Large intestine (tissue), 3 donors: Measurements from ENCODE around the gene HIVEP1. TPM values are rescaled to one million over a fixed set of nuclear protein-coding genes. Genes with fewer than 3 reads are reported as not detected.

Experiments used
- DNase-seq, 2 donors: peaks; one replicate each; pipeline versions ENCODE4 v3.0.0 to v3.0.0-alpha.2; 2013
- H3K27ac ChIP-seq: one replicate; pipeline ENCODE4 v1.5.1; 2013; ENCODE audit warnings: low read length
- H3K27me3 ChIP-seq: 2 replicates; pipeline ENCODE4 v1.6.1; 2013; ENCODE audit warnings: low read length; ENCODE audit not compliant: control insufficient read depth, insufficient read depth
- H3K36me3 ChIP-seq: 2 replicates; pipeline ENCODE4 v1.6.1; 2013; ENCODE audit warnings: low read length; ENCODE audit not compliant: control insufficient read depth, insufficient read depth
- H3K4me1 ChIP-seq: one replicate; pipeline ENCODE4 v1.6.1; 2013; ENCODE audit warnings: low read length; ENCODE audit not compliant: control insufficient read depth, insufficient read depth
- H3K4me3 ChIP-seq: one replicate; pipeline ENCODE4 v1.5.1; 2013; ENCODE audit warnings: low read length
- H3K9me3 ChIP-seq: one replicate; pipeline ENCODE4 v1.6.1; 2013; ENCODE audit warnings: mild to moderate bottlenecking, low read depth, low read length, moderate library complexity; ENCODE audit not compliant: control insufficient read depth
- WGBS: methylation state at CpG from one replicate; pipeline ENCODE4 v1.1.5; 2013; ENCODE audit warnings: low lambda C conversion rate; ENCODE audit not compliant: insufficient coverage; 5-methylcytosine and 5-hydroxymethylcytosine counted together
- polyA plus RNA-seq: library from polyadenylated mRNA; unstranded; fragments of 120-200 nt; gene quantifications from one replicate; pipeline ENCODE4 v1.2.1, GENCODE V29; 2013

HIVEP1 gene
- polyA plus RNA-seq, 1 donor, result 24.2 TPM

DNA sequence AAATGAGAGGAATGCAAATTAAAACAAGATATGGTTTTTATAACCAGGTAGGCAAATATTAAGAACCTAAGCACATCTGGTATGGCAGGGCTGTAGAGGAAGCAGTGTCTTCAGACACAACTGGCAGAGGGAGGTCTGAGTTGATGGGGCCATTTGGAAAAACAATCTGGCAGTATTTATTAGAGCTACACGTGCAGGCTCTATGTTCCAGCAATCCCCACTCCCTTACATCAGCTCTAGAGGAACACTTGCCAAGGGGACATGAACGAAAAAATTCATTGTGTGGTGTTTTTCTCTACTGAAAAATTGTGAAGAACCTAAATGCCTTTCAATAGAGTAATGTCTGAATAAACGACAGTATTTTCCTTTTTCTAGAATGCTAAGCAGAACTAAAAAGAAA lies 166.4 kb downstream of the HIVEP1 start:
- Histone ChIP-seq H3K27me3 (no peaks in the 10 kb centered on the region), H3K36me3 (no peaks in the 10 kb centered on the region), H3K9me3 (no peaks in the 10 kb centered on the region), H3K27ac (no peak overlapping the region), H3K4me3 (no peak overlapping the region), H3K4me1 (no peaks in the 10 kb centered on the region)
- WGBS, result 100% methylated on average over 1 of the region's 3 CpGs
- no peak for DNase-seq

- no peaks in the 10 kb centered on the region for H3K4me1 ChIP-seq
- H3K36me3 ChIP-seq, result no peaks in the 10 kb centered on the region
- no peak for DNase-seq
- no peaks in the 10 kb centered on the region for H3K9me3 ChIP-seq
- H3K4me3 ChIP-seq, result no peak overlapping the region
- WGBS, result no CpG with 5 or more reads among the region's 4 CpGs
- no peaks in the 10 kb centered on the region for H3K27me3 ChIP-seq
- H3K27ac ChIP-seq, result no peak overlapping the region
These were observed 169.4 kb downstream of the HIVEP1 start for GRCh38 chr6:12181481-12181880.

DNA sequence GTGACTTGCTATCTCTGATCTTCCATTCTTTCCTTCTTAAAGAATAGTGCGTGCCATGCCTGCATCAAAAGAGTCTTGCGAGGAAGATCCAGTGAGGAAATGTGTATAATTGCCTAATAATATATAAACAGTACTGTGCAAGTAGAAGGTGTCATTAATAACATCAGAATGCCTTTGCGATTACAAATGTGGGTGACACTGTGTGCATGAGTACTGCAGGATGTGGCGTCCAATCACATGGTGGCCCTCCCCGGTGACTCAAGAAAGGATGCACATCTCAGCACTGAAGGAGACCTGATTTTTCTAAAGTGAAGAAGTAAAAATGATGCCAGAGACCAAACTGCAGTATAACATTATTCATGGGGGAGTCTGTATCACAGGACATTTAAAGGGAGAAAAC lies 170.6 kb downstream of the HIVEP1 start:
- H3K27ac ChIP-seq, result no peak overlapping the region
- no peaks in the 10 kb centered on the region for H3K4me1 ChIP-seq
- no peaks in the 10 kb centered on the region for H3K9me3 ChIP-seq
- no peak for DNase-seq
- no peaks in the 10 kb centered on the region for H3K36me3 ChIP-seq
- H3K4me3 ChIP-seq, result no peak overlapping the region
- H3K27me3 ChIP-seq, result no peaks in the 10 kb centered on the region
- 100% methylated on average over 2 of the region's 5 CpGs for WGBS

DNA sequence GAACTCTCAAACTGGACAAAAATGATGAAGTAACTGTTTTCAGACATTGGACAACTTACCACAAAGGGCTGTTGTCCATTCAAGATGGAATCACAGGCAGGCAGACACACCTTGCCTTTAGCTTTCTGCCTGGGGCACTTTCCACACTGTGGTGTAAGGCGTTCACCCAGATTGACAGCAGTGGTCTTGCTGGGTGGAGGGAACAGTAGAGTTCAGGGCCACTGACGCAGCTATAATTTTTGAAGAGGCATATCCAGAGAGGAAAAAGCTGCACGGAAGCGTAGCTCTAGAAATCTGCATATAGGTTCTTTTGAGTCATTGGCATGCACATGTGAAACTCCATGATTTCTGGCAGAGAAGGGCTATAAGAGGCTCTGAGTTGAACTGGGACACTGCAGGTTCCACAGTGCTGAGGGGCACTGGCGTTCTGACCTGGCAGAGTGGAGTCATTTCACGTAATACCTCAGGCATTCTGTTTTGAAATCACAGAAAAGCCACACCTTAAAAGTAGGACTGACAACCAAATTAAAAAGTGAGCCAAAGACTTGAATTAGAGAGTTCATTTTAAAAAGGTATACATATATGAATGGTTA lies 173.1 kb downstream of the HIVEP1 start:
- H3K36me3 ChIP-seq, result no peaks in the 10 kb centered on the region
- no peaks in the 10 kb centered on the region for H3K27me3 ChIP-seq
- H3K4me3 ChIP-seq, result no peak overlapping the region
- H3K4me1 ChIP-seq, result no peaks in the 10 kb centered on the region
- WGBS, result no CpG with 5 or more reads among the region's 6 CpGs
- H3K27ac ChIP-seq, result no peak overlapping the region
- no peaks in the 10 kb centered on the region for H3K9me3 ChIP-seq
- DNase-seq, result no peak

- WGBS, result 96% methylated on average over 2 of the region's 4 CpGs
These were observed 174.4 kb downstream of the HIVEP1 start for GRCh38 chr6:12186528-12186927.

GRCh38 chr6:12189150-12189549 lies 177.0 kb downstream of the HIVEP1 start:
- Histone ChIP-seq H3K27ac (no peak overlapping the region), H3K27me3 (no peaks in the 10 kb centered on the region), H3K4me3 (no peak overlapping the region), H3K36me3 (no peaks in the 10 kb centered on the region), H3K4me1 (no peaks in the 10 kb centered on the region), H3K9me3 (no peaks in the 10 kb centered on the region)
- DNase-seq, result no peak

More at GRCh38 chr6:12186528-12186927, 174.4 kb downstream of the HIVEP1 start:
- no peak overlapping the region for H3K4me3 ChIP-seq
- no peaks in the 10 kb centered on the region for H3K4me1 ChIP-seq
- no peaks in the 10 kb centered on the region for H3K36me3 ChIP-seq
- H3K9me3 ChIP-seq, result no peaks in the 10 kb centered on the region
- no peak overlapping the region for H3K27ac ChIP-seq
- no peaks in the 10 kb centered on the region for H3K27me3 ChIP-seq
- no peak for DNase-seq

DNA sequence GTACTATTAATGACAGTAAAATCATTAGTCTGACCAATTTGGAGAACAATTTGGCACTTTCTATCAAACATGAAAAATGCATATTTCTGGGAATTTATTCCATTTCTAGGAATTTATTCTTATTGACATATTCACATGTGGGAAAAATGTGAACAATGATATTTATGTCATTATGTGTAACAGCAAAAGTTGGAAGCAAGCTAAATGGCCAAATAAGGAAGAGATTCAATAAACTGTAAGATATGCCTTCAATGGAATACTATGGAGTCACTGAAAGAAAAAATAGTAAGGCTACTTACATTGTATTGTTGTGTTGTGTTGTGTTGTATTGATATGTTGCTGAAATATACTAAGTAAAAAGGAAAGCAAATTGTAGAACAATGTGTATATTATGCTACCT lies 177.5 kb downstream of the HIVEP1 start:
- no peak for DNase-seq
- Histone ChIP-seq H3K36me3 (no peaks in the 10 kb centered on the region), H3K4me3 (no peak overlapping the region), H3K9me3 (no peaks in the 10 kb centered on the region), H3K27me3 (no peaks in the 10 kb centered on the region), H3K27ac (no peak overlapping the region), H3K4me1 (no peaks in the 10 kb centered on the region)

- no peaks in the 10 kb centered on the region for H3K36me3 ChIP-seq
- no peak for DNase-seq
- H3K27me3 ChIP-seq, result no peaks in the 10 kb centered on the region
- no peaks in the 10 kb centered on the region for H3K4me1 ChIP-seq
- no peak overlapping the region for H3K4me3 ChIP-seq
- no peak overlapping the region for H3K27ac ChIP-seq
- 80% methylated on average over 4 of the region's 7 CpGs for WGBS
- H3K9me3 ChIP-seq, result no peaks in the 10 kb centered on the region
These were observed 178.1 kb downstream of the HIVEP1 start for GRCh38 chr6:12190252-12190651.

GRCh38 chr6:12196326-12196936 lies 184.3 kb downstream of the HIVEP1 start:
- H3K9me3 ChIP-seq, result no peaks in the 10 kb centered on the region
- no peak overlapping the region for H3K27ac ChIP-seq
- WGBS, result 80% methylated on average over 1 of the region's 6 CpGs
- H3K4me3 ChIP-seq, result no peak overlapping the region
- H3K27me3 ChIP-seq, result no peaks in the 10 kb centered on the region
- no peak for DNase-seq
- H3K4me1 ChIP-seq, result no peaks in the 10 kb centered on the region
- H3K36me3 ChIP-seq, result no peaks in the 10 kb centered on the region

DNA sequence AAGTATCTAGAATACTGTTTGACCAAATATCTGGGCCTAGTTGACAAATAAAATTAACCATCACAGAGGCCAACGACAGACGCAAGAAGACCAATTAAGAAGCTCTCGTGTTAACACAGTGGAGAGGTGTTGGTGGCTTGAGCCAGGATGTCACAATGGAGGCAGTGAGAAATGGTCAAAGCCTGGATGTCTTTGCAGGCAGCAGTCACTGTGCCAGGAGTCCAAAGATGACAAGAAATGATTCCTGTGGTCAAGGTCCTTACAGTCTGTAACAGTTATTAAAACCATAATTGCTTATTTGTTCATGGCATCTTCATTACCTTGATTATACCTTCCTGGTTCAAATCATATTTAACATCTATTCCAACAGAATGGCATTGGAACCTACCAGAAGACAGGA lies 186.7 kb downstream of the HIVEP1 start:
- H3K4me3 ChIP-seq, result no peak overlapping the region
- no peaks in the 10 kb centered on the region for H3K27me3 ChIP-seq
- peaks cover 10% of the 10 kb centered on the region for H3K4me1 ChIP-seq
- H3K36me3 ChIP-seq, result no peaks in the 10 kb centered on the region
- H3K27ac ChIP-seq, result no peak overlapping the region
- DNase-seq, result peak; percentile 4 to 32
- WGBS, result no CpG with 5 or more reads among the region's 3 CpGs
- H3K9me3 ChIP-seq, result no peaks in the 10 kb centered on the region

GRCh38 chr6:12200015-12200564 lies 188.0 kb downstream of the HIVEP1 start:
- no peak overlapping the region for H3K27ac ChIP-seq
- peaks cover 10% of the 10 kb centered on the region for H3K4me1 ChIP-seq
- H3K36me3 ChIP-seq, result no peaks in the 10 kb centered on the region
- no peaks in the 10 kb centered on the region for H3K27me3 ChIP-seq
- no peak overlapping the region for H3K4me3 ChIP-seq
- no peak for DNase-seq
- no CpG with 5 or more reads among the region's 3 CpGs for whole genome bisulfite sequencing
- no peaks in the 10 kb centered on the region for H3K9me3 ChIP-seq
